OCI-LY3 (cell line): ENCODE measurements around the gene EEF2.
A peak's percentile ranks its signal among the peaks of the same experiment; 100 is the strongest.

ENCODE experiments used
- H2AFZ ChIP-seq: fragments of 200-600, 300-600 bp; shearing (Covaris generic); 2 replicates; pipeline ENCODE4 v1.6.0; 2014; ENCODE audit warnings: antibody characterized with exemption, low read depth, low read length
- H3K27ac ChIP-seq: fragments of 200-600, 300-600 bp; sonication (generic); 2 replicates; pipeline ENCODE4 v1.5.1; 2014; ENCODE audit warnings: mild to moderate bottlenecking, low read length, moderate library complexity, mixed read lengths
- H3K27me3 ChIP-seq: fragments of 200-600, 300-600 bp; sonication (generic); 2 replicates; pipeline ENCODE4 v1.6.1; 2014; ENCODE audit warnings: low read depth, low read length, mixed read lengths
- H3K36me3 ChIP-seq: fragments of 200-600, 300-600 bp; sonication (generic); replicated peaks from 2 replicates; pipeline ENCODE3; 2014; ENCODE audit warnings: low read depth, low read length, mixed read lengths
- H3K4me1 ChIP-seq: fragments of 300-600, 200-600 bp; sonication (generic); 2 replicates; pipeline ENCODE4 v1.6.1; 2014; ENCODE audit warnings: low read length, mixed read lengths
- H3K4me2 ChIP-seq: fragments of 200-600, 300-600 bp; sonication (generic); 2 replicates; pipeline ENCODE4 v1.6.1; 2014; ENCODE audit warnings: low read length, mixed read lengths
- H3K4me3 ChIP-seq: fragments of 300-600, 200-600 bp; sonication (generic); 2 replicates; pipeline ENCODE4 v1.5.1; 2014; ENCODE audit warnings: antibody characterized with exemption, mild to moderate bottlenecking, low read length, moderate library complexity
- H3K79me2 ChIP-seq: fragments of 300-600, 200-600 bp; shearing (Covaris generic); 2 replicates; pipeline ENCODE4 v1.6.1; 2014; ENCODE audit warnings: mild to moderate bottlenecking, low read length, mixed read lengths
- H3K9ac ChIP-seq: fragments of 300-600, 200-600 bp; shearing (Covaris generic); 2 replicates; pipeline ENCODE4 v1.6.0; 2014; ENCODE audit warnings: mild to moderate bottlenecking, low read length, moderate library complexity
- H3K9me3 ChIP-seq: fragments of 200-600, 300-600 bp; shearing (Covaris generic); 2 replicates; pipeline ENCODE4 v1.6.1; 2014; ENCODE audit warnings: low read length, mixed read lengths; ENCODE audit not compliant: insufficient read depth
- H4K20me1 ChIP-seq: fragments of 200-600, 300-600 bp; sonication (generic); 2 replicates; pipeline ENCODE4 v1.6.1; 2016; ENCODE audit warnings: low read length, mixed read lengths; ENCODE audit not compliant: insufficient read depth
- EZH2phosphoT487 ChIP-seq: fragments of 200-600 bp; shearing (Covaris generic); IDR thresholded peaks from 2 replicates; pipeline ENCODE4 v1.6.1; 2018; ENCODE audit warnings: antibody characterized with exemption, mixed run types, low read depth
- TF ChIP-seq, protein P1 (sequence below): fragments of 200-600, 300-600 bp; sonication (generic); IDR thresholded peaks from 2 replicates; pipeline ENCODE4 v1.5.1; 2014; ENCODE audit warnings: antibody characterized with exemption, low read length, low read depth

EEF2 gene

DNA sequence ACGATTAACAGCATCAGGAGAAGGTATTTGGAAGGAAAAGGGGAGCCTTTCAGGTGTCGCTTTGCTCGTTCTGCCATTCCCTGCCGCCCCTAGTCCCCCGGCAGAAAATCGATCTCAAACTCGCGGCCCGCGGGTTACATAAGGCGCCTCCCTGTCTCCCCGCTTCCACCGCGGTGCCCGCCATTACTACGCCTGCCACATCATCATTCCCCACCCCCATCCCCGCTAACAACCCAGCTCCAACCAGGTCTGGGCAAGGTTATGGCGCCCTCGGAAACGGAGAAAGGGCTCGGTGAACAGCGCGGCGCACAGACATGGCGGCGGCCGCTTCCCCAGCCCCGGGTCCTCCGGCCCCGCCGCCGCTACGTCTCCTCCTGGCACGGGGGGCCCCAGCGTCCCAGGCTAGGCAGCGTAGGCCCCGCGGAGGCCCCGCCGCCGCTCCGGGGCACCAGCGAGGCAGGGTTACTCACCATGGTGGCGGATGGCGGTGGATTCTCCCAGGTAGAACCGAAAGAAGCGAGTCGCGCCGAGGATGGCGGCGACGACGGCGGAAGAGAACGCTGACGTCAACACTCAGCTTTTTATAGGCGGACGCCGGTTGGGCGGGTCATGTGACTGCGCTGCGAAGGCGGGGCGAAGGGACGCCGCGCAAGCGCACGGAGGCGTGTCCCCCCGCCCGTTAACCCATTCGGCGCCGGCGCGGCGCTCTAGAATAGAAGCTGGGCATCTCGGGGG is at the start of gene EEF2:
EEF2 (minus strand) TSS at position 556 of the 735 bp plus-strand sequence; CDS start at position 473, 83 bp downstream.
- Histone ChIP-seq H3K4me1 (peaks cover 33% of the 10 kb centered on the region), H3K27me3 (no peaks in the 10 kb centered on the region), H3K4me2 (peak within 1 kb of the TSS; percentile 98), H3K9me3 (no peaks in the 10 kb centered on the region), H2AFZ (peak within 1 kb of the TSS; percentile 93), H3K27ac (peak within 1 kb of the TSS; percentile 82), H3K79me2 (peaks cover 56% of the 10 kb centered on the region), H3K36me3 (peaks cover 50% of the 10 kb centered on the region), H3K4me3 (peak within 1 kb of the TSS; percentile 90), H4K20me1 (peaks cover 51% of the 10 kb centered on the region), H3K9ac (peak within 1 kb of the TSS; percentile 95)
- TF ChIP-seq, protein P1, sequence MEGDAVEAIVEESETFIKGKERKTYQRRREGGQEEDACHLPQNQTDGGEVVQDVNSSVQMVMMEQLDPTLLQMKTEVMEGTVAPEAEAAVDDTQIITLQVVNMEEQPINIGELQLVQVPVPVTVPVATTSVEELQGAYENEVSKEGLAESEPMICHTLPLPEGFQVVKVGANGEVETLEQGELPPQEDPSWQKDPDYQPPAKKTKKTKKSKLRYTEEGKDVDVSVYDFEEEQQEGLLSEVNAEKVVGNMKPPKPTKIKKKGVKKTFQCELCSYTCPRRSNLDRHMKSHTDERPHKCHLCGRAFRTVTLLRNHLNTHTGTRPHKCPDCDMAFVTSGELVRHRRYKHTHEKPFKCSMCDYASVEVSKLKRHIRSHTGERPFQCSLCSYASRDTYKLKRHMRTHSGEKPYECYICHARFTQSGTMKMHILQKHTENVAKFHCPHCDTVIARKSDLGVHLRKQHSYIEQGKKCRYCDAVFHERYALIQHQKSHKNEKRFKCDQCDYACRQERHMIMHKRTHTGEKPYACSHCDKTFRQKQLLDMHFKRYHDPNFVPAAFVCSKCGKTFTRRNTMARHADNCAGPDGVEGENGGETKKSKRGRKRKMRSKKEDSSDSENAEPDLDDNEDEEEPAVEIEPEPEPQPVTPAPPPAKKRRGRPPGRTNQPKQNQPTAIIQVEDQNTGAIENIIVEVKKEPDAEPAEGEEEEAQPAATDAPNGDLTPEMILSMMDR = no peak
- no peak for TF ChIP-seq EZH2phosphoT487

GRCh38 chr19:4034048-4035017 is 49.1 kb upstream of the EEF2 start:
- Histone ChIP-seq H3K27me3 (no peaks in the 10 kb centered on the region), H3K79me2 (no peaks in the 10 kb centered on the region), H3K9ac (no peak overlapping the region), H3K27ac (no peak overlapping the region), H3K4me3 (no peak overlapping the region), H3K4me1 (no peaks in the 10 kb centered on the region), H2AFZ (no peak overlapping the region), H4K20me1 (peaks cover 4% of the 10 kb centered on the region), H3K9me3 (no peaks in the 10 kb centered on the region), H3K36me3 (peaks cover 36% of the 10 kb centered on the region), H3K4me2 (no peak overlapping the region)
- TF ChIP-seq, protein P1 = no peak
- TF ChIP-seq EZH2phosphoT487 = no peak

- Histone ChIP-seq H3K9me3 (no peaks in the 10 kb centered on the region), H3K4me3 (no peak overlapping the region), H2AFZ (no peak overlapping the region), H3K9ac (no peak overlapping the region), H3K27ac (no peak overlapping the region), H3K79me2 (no peaks in the 10 kb centered on the region), H3K27me3 (no peaks in the 10 kb centered on the region), H4K20me1 (no peaks in the 10 kb centered on the region; the same call in 1 of the 2 replicates), H3K4me2 (no peak overlapping the region), H3K36me3 (peaks cover 36% of the 10 kb centered on the region), H3K4me1 (no peaks in the 10 kb centered on the region)
- TF ChIP-seq EZH2phosphoT487 = no peak
- TF ChIP-seq, protein P1 = no peak
These were observed 48.0 kb upstream of the EEF2 start for GRCh38 chr19:4033028-4033956.
